Subcutaneous abdominal adipose tissue (tissue), 5 donors: ENCODE measurements around the gene GUCY2F.

Experiments
- H3K27ac ChIP-seq: one replicate; pipeline ENCODE4 v1.7.0; 2013; ENCODE audit warnings: low read depth, mild to moderate bottlenecking, inconsistent platforms, low read length, moderate library complexity
- H3K27me3 ChIP-seq, 5 donors: one replicate each; pipeline ENCODE4 v1.7.0; 2013; ENCODE audit warnings: low read length in 5 of 5, inconsistent platforms in 1 of 5; ENCODE audit not compliant: control insufficient read depth in 5 of 5, insufficient read depth in 4 of 5
- H3K36me3 ChIP-seq, 5 donors: one replicate each; pipeline ENCODE4 v1.7.0; 2013; ENCODE audit warnings: low read length in 5 of 5; ENCODE audit not compliant: control insufficient read depth in 5 of 5, insufficient read depth in 5 of 5
- H3K4me1 ChIP-seq, 5 donors: one replicate each; pipeline ENCODE4 v1.7.0; 2013; ENCODE audit warnings: low read length in 5 of 5, mild to moderate bottlenecking in 3 of 5, moderate library complexity in 1 of 5; ENCODE audit not compliant: control insufficient read depth in 5 of 5, insufficient read depth in 5 of 5
- H3K4me3 ChIP-seq, 5 donors: one replicate each; pipeline ENCODE4 v1.7.0; 2013; ENCODE audit warnings: low read length in 5 of 5, low read depth in 1 of 5
- H3K9ac ChIP-seq, 5 donors: one replicate each; pipeline ENCODE4 v1.7.0; 2013; ENCODE audit warnings: low read length in 5 of 5, mild to moderate bottlenecking in 4 of 5, moderate library complexity in 3 of 5
- H3K9me3 ChIP-seq, 5 donors: one replicate each; pipeline ENCODE4 v1.7.0; 2013; ENCODE audit warnings: low read length in 5 of 5; ENCODE audit not compliant: control insufficient read depth in 5 of 5
- donor health status: healthy.
- donor health status: healthy.
- donor health status: healthy.
- donor health status: healthy.
- donor health status: healthy.

The GUCY2F gene

DNA sequence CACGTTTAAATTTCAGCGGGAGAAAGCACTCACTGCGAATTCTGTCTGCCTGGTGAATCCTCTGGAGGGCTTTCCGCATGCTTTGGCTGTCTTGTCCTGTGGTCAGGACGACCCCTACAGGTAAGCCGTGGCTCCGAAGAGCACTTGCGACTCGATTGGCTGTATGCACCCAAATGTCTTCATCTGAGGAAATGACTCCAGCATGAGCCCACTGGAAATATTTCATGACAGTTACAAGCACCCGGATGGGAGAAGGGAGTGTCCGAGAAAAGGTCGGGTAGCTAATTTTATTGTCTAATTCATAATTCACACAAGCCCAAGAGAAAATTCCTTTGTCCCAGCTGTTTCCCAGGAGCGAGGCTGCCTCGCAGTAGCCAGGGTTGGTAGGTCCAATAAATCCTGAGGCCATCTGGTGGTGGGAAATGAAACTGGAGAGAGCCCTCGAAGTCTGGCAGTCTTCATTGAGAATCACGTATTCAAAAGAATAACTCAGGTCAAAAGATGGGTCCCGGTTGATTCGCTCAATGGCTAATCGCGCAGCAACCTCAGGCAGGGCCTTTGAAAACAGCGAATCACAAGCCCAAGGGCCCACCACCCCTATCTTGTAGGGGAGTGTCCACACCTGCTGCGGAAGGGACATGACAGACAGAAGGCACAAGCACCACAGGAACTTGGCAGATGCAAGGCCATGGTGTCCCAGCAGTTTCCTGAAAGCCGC is 6.6 kb downstream of the GUCY2F start:
- Histone ChIP-seq H3K4me1 (peaks cover 0 to 8% (median 6%) of the 10 kb centered on the region in 5 donors), H3K36me3 (no peaks in the 10 kb centered on the region), H3K9ac (peak overlapping the region in 1 of 5 donors; percentile 7), H3K9me3 (no peaks in the 10 kb centered on the region), H3K27me3 (peaks cover 3 to 48% (median 12%) of the 10 kb centered on the region in 5 donors), H3K27ac (no peak overlapping the region), H3K4me3 (peak overlapping the region in 2 of 5 donors; percentile 9 to 24)

DNA sequence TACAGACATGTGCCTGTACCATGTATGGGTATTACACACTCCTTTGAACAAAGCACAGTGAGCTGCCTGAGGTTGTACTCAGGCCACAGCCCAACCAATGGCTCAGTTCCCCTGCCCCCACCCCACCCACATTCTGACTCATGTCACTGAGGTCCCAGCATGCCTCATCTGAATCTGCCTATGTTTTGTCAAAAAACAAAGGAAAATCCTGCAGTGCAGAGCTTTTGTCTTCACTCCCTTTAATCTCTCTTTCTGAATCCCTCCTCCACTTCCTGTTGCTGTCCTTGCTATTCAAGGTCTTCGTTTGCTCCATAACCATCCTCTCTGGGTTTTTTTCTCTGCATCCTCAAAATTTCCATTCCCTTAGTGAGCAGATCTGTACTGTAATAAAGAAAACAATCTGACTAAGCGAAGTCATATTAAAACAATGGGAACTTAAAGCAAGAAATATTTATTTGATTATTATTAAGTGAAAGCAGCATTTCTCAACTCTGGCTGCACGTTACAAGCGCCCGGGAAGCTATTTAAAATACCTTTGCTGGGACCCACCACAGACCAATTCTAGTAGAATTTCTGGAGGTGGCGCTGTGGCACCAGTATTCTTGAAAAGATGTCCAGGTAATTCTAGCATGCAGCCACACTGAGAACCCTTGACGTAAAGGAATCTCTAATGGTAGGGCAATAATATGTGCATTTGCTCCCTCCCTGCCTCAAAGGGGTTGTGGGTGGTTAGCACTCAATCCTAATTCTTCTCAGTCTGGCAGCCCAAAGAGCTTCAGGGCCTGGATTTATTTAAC is 8.7 kb downstream of the GUCY2F start:
- H3K36me3 ChIP-seq, result no peaks in the 10 kb centered on the region
- no peaks in the 10 kb centered on the region for H3K9me3 ChIP-seq
- H3K9ac ChIP-seq, result no peak overlapping the region
- H3K4me1 ChIP-seq, result peaks cover 0 to 8% (median 6%) of the 10 kb centered on the region in 5 donors
- H3K27ac ChIP-seq, result no peak overlapping the region
- H3K27me3 ChIP-seq, result peaks cover 6 to 50% (median 15%) of the 10 kb centered on the region in 5 donors
- no peak overlapping the region for H3K4me3 ChIP-seq

DNA sequence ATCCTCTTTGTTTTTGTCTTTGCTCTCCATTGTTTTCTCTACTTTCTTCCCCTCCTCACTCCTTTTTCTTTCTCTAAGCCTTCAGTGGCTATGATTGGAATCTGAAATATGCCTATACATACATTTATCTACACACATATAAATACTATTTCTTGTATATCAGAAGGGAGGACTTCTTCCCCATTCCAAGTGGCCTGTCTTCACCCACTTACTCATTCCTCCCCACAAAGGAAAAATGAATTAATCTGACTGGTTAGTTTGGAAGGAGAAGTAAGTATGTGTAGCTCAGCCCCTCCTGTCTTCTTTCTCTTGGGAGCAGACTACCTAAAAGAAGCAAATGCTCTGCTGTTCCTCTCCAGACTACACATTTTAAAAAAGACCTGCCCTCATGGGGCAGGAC is 17.7 kb downstream of the GUCY2F start:
- H3K4me3 ChIP-seq, result no peak overlapping the region
- no peak overlapping the region for H3K27ac ChIP-seq
- H3K9me3 ChIP-seq, result peaks cover 0 to 8% (median 0%) of the 10 kb centered on the region in 5 donors
- H3K4me1 ChIP-seq, result no peaks in the 10 kb centered on the region
- no peak overlapping the region for H3K9ac ChIP-seq
- H3K36me3 ChIP-seq, result no peaks in the 10 kb centered on the region
- H3K27me3 ChIP-seq, result peaks cover 0 to 18% (median 5%) of the 10 kb centered on the region in 5 donors

DNA sequence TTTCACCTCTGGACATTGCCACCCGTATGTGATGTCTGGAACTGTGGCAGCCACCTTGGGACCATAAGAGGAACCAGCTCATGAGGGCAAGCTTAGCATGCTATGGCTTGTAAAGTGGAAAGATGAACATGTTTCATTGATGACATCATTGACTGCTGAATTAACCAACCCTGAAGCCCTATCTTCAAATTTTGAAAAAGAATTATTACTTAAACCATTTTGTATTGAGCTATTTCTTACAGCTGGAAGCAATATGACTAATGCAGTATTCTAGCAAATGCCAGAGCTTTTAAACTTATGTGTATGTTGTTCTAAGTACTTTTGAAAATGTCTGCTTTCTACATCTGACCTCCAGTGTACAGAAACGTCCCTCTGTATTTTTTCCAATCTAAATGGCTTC is 18.1 kb downstream of the GUCY2F start:
- peaks cover 0 to 15% (median 5%) of the 10 kb centered on the region in 5 donors for H3K27me3 ChIP-seq
- no peak overlapping the region for H3K9ac ChIP-seq
- no peaks in the 10 kb centered on the region for H3K4me1 ChIP-seq

DNA sequence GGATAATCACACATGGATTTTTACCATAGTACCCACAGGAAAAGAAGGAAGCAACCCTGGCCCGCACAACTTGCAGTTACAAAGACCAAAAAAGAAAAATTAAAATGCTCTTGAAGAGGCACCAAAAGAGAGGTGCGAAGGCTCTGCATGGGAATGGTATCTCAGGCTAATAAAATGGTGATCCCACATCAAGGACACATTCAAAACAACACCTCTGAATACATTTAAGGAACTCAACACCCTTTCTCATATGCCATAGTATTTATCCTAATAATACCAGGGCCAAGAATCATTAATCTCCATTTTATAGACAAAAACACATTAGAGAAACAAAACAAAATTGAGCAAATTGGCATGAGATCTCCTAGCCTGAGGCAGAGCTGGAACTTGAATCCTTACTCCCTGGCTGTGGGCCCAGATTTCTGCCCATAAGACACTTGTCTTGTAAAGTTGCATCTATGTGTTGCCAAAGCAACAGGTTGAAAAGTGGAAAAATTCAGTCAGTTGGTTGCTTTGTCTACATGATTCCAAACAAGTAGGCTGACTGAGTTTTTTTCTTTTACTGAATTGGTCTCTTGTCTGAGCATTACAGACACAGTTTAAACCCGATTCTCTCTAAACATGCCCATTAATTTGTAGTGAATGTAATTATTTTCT is 33.5 kb downstream of the GUCY2F start:
- Histone ChIP-seq H3K4me3 (no peak overlapping the region), H3K4me1 (no peaks in the 10 kb centered on the region), H3K27ac (no peak overlapping the region), H3K27me3 (peaks cover 2 to 12% (median 5%) of the 10 kb centered on the region in 5 donors), H3K36me3 (no peaks in the 10 kb centered on the region), H3K9me3 (no peaks in the 10 kb centered on the region), H3K9ac (no peak overlapping the region)

More for the DNA sequence above, 18.1 kb downstream of the GUCY2F start:
- H3K36me3 ChIP-seq, result no peaks in the 10 kb centered on the region
- no peak overlapping the region for H3K4me3 ChIP-seq
- H3K9me3 ChIP-seq, result peaks cover 0 to 8% (median 0%) of the 10 kb centered on the region in 5 donors
- H3K27ac ChIP-seq, result no peak overlapping the region

DNA sequence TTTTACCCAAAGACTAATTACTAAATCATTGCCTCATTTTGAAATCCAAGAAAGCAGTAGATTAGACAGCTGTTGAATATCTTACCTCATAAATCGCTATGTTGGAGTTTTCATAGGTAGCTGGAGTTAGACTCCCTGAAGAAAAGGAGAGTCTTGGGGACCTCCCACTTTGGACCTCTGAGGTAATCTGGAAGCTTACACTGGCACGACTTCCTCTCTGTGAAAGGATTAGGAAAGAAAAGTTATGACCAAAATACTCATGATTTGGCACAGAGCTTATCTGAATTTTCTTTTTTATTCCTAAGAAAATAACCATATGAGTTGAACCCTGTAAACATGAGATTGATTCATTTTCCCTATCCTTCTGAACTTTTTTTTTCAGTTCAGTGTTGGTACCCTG is 40.6 kb downstream of the GUCY2F start:
- H3K4me3 ChIP-seq, result no peak overlapping the region
- H3K27me3 ChIP-seq, result peaks cover 0 to 6% (median 3%) of the 10 kb centered on the region in 5 donors
- H3K27ac ChIP-seq, result no peak overlapping the region
- H3K9ac ChIP-seq, result no peak overlapping the region
- no peaks in the 10 kb centered on the region for H3K9me3 ChIP-seq
- H3K4me1 ChIP-seq, result no peaks in the 10 kb centered on the region
- H3K36me3 ChIP-seq, result no peaks in the 10 kb centered on the region

DNA sequence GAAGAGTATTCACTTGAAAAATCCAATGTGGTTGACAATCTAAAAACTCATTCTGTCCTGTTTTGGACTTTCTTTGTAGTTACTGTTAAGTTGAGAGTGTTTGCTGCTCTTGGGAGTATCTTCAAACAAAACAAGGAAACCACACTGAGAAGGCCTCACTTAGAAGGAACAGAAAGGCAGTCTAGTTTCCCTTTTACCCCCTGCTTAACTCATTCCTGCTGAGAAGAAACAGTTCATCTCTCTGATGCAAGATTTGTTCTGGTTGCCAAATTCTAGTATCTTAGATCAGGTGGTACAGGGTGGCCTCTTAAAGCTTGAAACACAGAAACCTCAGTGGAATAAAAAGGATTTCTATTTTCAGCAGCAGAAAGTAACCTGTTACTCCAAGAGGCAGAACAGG is 41.4 kb downstream of the GUCY2F start:
- Histone ChIP-seq H3K9ac (no peak overlapping the region), H3K27ac (no peak overlapping the region), H3K4me1 (no peaks in the 10 kb centered on the region), H3K27me3 (peaks cover 0 to 6% (median 3%) of the 10 kb centered on the region in 5 donors), H3K4me3 (no peak overlapping the region), H3K9me3 (no peaks in the 10 kb centered on the region), H3K36me3 (no peaks in the 10 kb centered on the region)

DNA sequence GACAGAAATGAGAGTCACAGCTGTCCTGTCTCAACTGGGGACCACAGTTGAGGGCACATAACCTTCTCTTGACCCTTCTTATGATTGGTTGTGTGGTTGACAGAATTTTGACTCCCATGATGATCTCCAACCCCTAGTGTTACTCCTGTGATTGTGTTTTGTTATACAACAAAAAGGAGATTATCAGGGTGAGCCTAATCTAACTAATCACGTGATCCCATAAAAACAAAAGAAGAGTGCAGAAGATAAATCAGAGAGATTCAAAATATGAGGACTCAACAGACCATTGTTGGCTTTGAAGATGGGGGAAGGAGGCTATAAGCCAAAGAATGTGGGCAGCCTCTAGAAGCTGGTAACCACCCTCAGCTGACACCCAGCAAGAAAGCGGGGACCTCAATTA is 72.7 kb downstream of the GUCY2F start:
- Histone ChIP-seq H3K4me3 (no peak overlapping the region), H3K9ac (no peak overlapping the region), H3K27ac (no peak overlapping the region), H3K9me3 (peaks cover 0 to 2% (median 0%) of the 10 kb centered on the region in 5 donors), H3K27me3 (peaks cover 0 to 18% (median 5%) of the 10 kb centered on the region in 5 donors), H3K36me3 (no peaks in the 10 kb centered on the region), H3K4me1 (no peaks in the 10 kb centered on the region)

DNA sequence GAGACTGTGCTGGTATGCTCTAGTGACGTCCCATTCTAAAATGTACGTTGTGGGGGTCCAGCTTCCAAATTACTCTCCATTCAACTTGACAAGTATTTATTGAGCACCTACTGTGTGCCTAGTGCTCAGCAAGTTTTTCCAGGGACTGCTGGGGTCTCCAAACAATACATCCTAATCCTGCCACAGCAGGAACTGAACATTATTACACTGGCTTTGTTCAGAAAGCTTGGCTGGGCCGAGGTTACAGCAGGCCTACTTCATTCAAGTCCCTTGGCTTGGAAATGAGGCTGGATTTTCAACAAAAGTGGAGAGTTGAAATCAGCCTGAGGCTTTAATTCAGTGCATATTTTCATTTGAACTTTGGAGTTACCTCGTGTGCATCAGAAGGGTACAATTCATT is 78.0 kb downstream of the GUCY2F start:
- Histone ChIP-seq H3K27ac (no peak overlapping the region), H3K36me3 (no peaks in the 10 kb centered on the region), H3K4me1 (no peaks in the 10 kb centered on the region), H3K4me3 (no peak overlapping the region), H3K27me3 (peaks cover 0 to 16% (median 4%) of the 10 kb centered on the region in 5 donors), H3K9ac (no peak overlapping the region), H3K9me3 (peaks cover 0 to 2% (median 0%) of the 10 kb centered on the region in 5 donors)

DNA sequence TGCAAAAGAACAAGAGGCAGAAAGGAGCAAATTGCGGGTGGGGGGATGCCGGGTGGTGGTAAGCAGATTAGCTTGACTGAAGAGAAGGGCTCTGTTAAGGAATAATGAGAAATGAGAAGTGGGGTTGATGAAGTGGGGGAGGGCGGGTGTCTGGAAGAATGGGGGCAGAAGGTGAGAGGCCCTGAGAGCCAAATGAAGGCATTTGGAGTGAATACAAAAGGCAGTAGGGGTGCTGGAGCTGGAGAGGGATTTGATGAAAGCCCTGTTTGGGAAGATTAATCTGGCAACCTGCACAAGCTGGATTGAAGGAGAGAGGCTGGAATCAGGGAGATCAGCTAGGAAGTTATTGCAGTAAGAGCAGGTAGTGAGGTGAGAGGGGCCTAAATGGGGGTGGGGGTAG is 82.1 kb downstream of the GUCY2F start:
- Histone ChIP-seq H3K27me3 (peaks cover 0 to 18% (median 7%) of the 10 kb centered on the region in 5 donors), H3K36me3 (no peaks in the 10 kb centered on the region), H3K27ac (no peak overlapping the region), H3K9ac (no peak overlapping the region), H3K4me1 (no peaks in the 10 kb centered on the region), H3K4me3 (no peak overlapping the region), H3K9me3 (no peaks in the 10 kb centered on the region)
